ENCODE measurements around the gene PRKD1.

The PRKD1 gene

DNA sequence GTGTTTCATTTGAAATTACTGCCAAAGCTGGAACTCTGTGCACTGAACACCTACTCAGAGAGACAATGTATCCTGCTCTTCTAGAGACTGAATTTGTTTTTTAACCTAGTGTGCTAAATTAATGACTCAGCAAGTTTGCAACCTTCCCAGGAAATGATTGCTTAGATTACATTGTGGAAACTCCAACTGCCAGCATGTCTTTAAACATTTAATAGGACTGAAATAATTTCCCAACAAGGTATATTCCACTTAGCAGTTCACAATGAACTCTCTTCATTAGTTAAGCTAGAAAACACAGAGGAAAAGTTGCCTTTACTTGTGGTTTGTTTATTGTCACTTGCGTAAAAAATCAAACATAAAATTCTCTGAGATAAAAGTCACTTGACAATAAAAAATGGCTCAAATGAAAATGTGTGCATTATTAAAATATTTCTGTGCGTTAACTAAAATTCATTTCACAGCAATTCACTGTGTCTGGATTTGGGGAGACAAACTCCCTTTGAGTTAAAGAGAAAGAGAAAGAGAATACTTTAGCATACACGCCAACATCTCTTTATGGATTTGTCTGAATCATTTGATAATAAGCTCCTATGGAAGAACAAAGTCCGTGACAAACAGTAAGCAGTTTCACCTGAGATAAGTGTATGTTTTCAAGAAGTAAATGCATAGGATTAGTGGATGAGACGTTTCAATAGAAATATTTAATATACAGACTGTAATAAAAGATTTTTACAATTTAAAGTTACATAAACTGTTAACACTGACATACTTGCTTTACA, 284.0 kb downstream of the PRKD1 start:
- TF ChIP-seq EZH2phosphoT487 (IDR thresholded peaks at IDR 0.05; ENCODE audit: low read depth): no peak
- TF ChIP-seq, protein P1, sequence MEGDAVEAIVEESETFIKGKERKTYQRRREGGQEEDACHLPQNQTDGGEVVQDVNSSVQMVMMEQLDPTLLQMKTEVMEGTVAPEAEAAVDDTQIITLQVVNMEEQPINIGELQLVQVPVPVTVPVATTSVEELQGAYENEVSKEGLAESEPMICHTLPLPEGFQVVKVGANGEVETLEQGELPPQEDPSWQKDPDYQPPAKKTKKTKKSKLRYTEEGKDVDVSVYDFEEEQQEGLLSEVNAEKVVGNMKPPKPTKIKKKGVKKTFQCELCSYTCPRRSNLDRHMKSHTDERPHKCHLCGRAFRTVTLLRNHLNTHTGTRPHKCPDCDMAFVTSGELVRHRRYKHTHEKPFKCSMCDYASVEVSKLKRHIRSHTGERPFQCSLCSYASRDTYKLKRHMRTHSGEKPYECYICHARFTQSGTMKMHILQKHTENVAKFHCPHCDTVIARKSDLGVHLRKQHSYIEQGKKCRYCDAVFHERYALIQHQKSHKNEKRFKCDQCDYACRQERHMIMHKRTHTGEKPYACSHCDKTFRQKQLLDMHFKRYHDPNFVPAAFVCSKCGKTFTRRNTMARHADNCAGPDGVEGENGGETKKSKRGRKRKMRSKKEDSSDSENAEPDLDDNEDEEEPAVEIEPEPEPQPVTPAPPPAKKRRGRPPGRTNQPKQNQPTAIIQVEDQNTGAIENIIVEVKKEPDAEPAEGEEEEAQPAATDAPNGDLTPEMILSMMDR (IDR thresholded peaks at IDR 0.05; ENCODE audit: low read depth, low read length): no peak
- H3K27ac ChIP-seq (ENCODE audit: low read length): no peak overlapping the region

GRCh38 chr14:29637411-29637810, 290.2 kb downstream of the PRKD1 start:
- H3K27me3 ChIP-seq (ENCODE audit: low read depth, low read length): no peaks in the 10 kb centered on the region
- no peak overlapping the region for H3K27ac ChIP-seq (ENCODE audit: low read length)
- H3K4me2 ChIP-seq (ENCODE audit: low read length): no peak overlapping the region
- no peaks in the 10 kb centered on the region for H3K4me1 ChIP-seq (ENCODE audit: low read length)
- H2AFZ ChIP-seq (ENCODE audit: low read depth, low read length): no peak overlapping the region
- no peaks in the 10 kb centered on the region for H3K36me3 ChIP-seq (replicated peaks; ENCODE audit: low read depth, low read length)
- no peak overlapping the region for H3K9ac ChIP-seq (ENCODE audit: low read length)
- H3K4me3 ChIP-seq (ENCODE audit: low read length): no peak overlapping the region
- TF ChIP-seq, protein P1 (IDR thresholded peaks at IDR 0.05; ENCODE audit: low read depth, low read length): no peak
- no peak for TF ChIP-seq EZH2phosphoT487 (IDR thresholded peaks at IDR 0.05; ENCODE audit: low read depth)
- H3K9me3 ChIP-seq (ENCODE audit: insufficient read depth, low read length): no peaks in the 10 kb centered on the region
- no peaks in the 10 kb centered on the region for H4K20me1 ChIP-seq (ENCODE audit: insufficient read depth, low read length)
- no peaks in the 10 kb centered on the region for H3K79me2 ChIP-seq (ENCODE audit: low read length)

More for the DNA sequence above, 284.0 kb downstream of the PRKD1 start:
- Histone ChIP-seq H3K79me2 (ENCODE audit: low read length) (no peaks in the 10 kb centered on the region), H3K27me3 (ENCODE audit: low read depth, low read length) (no peaks in the 10 kb centered on the region), H3K36me3 (replicated peaks; ENCODE audit: low read depth, low read length) (no peaks in the 10 kb centered on the region), H3K4me3 (ENCODE audit: low read length) (no peak overlapping the region), H2AFZ (ENCODE audit: low read depth, low read length) (no peak overlapping the region), H3K9ac (ENCODE audit: low read length) (no peak overlapping the region), H3K4me2 (ENCODE audit: low read length) (no peak overlapping the region), H4K20me1 (ENCODE audit: insufficient read depth, low read length) (no peaks in the 10 kb centered on the region), H3K4me1 (ENCODE audit: low read length) (peaks cover 7% of the 10 kb centered on the region), H3K9me3 (ENCODE audit: insufficient read depth, low read length) (no peaks in the 10 kb centered on the region)

DNA sequence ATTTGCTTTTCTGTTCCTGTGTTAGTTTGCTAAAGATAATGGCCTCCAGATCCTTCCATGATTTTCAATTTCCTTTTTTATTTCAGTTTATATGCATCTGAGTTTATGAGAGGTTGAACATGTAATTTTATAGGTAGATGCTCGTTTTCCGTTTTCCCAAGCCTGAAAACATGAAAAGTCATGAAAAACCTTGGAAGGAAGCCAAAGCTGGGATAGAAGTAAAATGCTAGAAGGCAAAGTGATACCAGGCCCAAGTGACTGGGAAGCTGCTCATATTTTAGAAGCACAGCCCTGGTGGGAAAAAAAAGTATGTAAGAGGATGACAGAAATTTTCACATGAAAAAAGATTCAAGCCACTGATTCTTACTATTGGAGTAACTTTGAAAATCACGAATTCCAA, 290.8 kb downstream of the PRKD1 start:
- H4K20me1 ChIP-seq (ENCODE audit: insufficient read depth, low read length): no peaks in the 10 kb centered on the region
- no peak overlapping the region for H3K9ac ChIP-seq (ENCODE audit: low read length)
- H3K9me3 ChIP-seq (ENCODE audit: insufficient read depth, low read length): no peaks in the 10 kb centered on the region
- TF ChIP-seq, protein P1 (IDR thresholded peaks at IDR 0.05; ENCODE audit: low read depth, low read length): no peak
- TF ChIP-seq EZH2phosphoT487 (IDR thresholded peaks at IDR 0.05; ENCODE audit: low read depth): no peak
- H3K36me3 ChIP-seq (replicated peaks; ENCODE audit: low read depth, low read length): no peaks in the 10 kb centered on the region
- no peaks in the 10 kb centered on the region for H3K27me3 ChIP-seq (ENCODE audit: low read depth, low read length)
- H3K4me3 ChIP-seq (ENCODE audit: low read length): no peak overlapping the region
- no peak overlapping the region for H3K4me2 ChIP-seq (ENCODE audit: low read length)
- H3K4me1 ChIP-seq (ENCODE audit: low read length): no peaks in the 10 kb centered on the region
- H3K27ac ChIP-seq (ENCODE audit: low read length): no peak overlapping the region
- H2AFZ ChIP-seq (ENCODE audit: low read depth, low read length): no peak overlapping the region
- H3K79me2 ChIP-seq (ENCODE audit: low read length): no peaks in the 10 kb centered on the region

DNA sequence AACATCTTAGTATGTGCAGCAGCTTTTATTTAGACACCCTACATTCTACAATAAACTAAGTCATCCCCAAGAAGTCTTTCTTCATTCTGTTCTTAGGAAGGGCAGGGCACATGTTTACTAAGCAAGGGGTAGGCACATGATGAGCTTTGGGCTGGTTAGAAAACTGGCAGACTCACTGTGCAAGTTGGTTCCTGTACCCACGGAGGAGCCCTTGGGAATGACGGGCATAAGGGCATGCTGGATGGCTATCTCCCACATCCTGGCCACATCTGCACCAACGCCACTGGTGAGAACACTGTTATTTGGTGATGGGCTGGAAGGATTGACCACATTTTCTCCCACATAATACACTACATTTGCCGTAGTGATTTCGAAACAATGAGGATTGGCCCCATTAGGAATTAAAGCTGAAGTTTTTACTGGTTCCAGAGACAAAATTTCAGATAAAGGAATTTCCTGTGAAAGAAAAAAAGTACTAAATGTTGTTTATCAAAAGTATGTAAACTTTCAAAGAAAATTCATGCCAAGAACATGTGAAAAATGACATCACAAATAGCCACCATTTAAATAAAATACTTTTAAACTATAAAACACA, 297.0 kb downstream of the PRKD1 start:
- H2AFZ ChIP-seq (ENCODE audit: low read depth, low read length): no peak overlapping the region
- no peaks in the 10 kb centered on the region for H4K20me1 ChIP-seq (ENCODE audit: insufficient read depth, low read length)
- no peak overlapping the region for H3K4me3 ChIP-seq (ENCODE audit: low read length)
- H3K9me3 ChIP-seq (ENCODE audit: insufficient read depth, low read length): no peaks in the 10 kb centered on the region
- no peaks in the 10 kb centered on the region for H3K27me3 ChIP-seq (ENCODE audit: low read depth, low read length)
- H3K9ac ChIP-seq (ENCODE audit: low read length): no peak overlapping the region
- H3K27ac ChIP-seq (ENCODE audit: low read length): no peak overlapping the region
- H3K4me2 ChIP-seq (ENCODE audit: low read length): no peak overlapping the region
- H3K36me3 ChIP-seq (replicated peaks; ENCODE audit: low read depth, low read length): no peaks in the 10 kb centered on the region
- TF ChIP-seq, protein P1 (IDR thresholded peaks at IDR 0.05; ENCODE audit: low read depth, low read length): no peak
- no peak for TF ChIP-seq EZH2phosphoT487 (IDR thresholded peaks at IDR 0.05; ENCODE audit: low read depth)
- H3K79me2 ChIP-seq (ENCODE audit: low read length): no peaks in the 10 kb centered on the region
- H3K4me1 ChIP-seq (ENCODE audit: low read length): no peaks in the 10 kb centered on the region
